ENCODE measurements around the gene GRM1. TPM values are rescaled to one million over a fixed set of nuclear protein-coding genes. Genes with fewer than 3 reads are reported as not detected.

The GRM1 gene
- total and polyA plus RNA-seq, 2 of the 4 experiments (the other 2 are of a cell fraction) = not detected

GRCh38 chr6:146169872-146170271, 141.0 kb downstream of the GRM1 start:
- H3K4me2 ChIP-seq (ENCODE audit: low read depth, low read length) = no peak overlapping the region
- H3K4me3 ChIP-seq (ENCODE audit: insufficient read depth, low read depth, low read length) = no peak overlapping the region
- no peak overlapping the region for H3K56ac ChIP-seq (ENCODE audit: extremely low read depth, insufficient read depth, low read length)
- H2BK120ac ChIP-seq (ENCODE audit: low read depth, low read length) = no peak overlapping the region
- H3K4me1 ChIP-seq (ENCODE audit: control insufficient read depth, insufficient read depth, low read length) = no peaks in the 10 kb centered on the region
- H4K8ac ChIP-seq (ENCODE audit: low read depth in 2 of 2, low read length in 2 of 2) = no peak overlapping the region
- no peak overlapping the region for H3K23ac ChIP-seq (ENCODE audit: low read depth, low read length)
- no peak overlapping the region for H2BK20ac ChIP-seq (ENCODE audit: low read depth, low read length)
- no peak overlapping the region for H2BK5ac ChIP-seq (ENCODE audit: low read depth, low read length, poor library complexity, severe bottlenecking)
- no peak overlapping the region for H3K27ac ChIP-seq (ENCODE audit: insufficient read depth, low read length)
- H3K18ac ChIP-seq (ENCODE audit: low read depth, low read length) = no peak overlapping the region
- DNase-seq (no peak), ATAC-seq (ENCODE audit: low read depth) (no peak)
- no peaks in the 10 kb centered on the region for H3K9me1 ChIP-seq (ENCODE audit: insufficient read depth, low read length)
- no peaks in the 10 kb centered on the region for H3K79me1 ChIP-seq (ENCODE audit: low read depth in 1 of 2, low read length in 2 of 2)
- no peaks in the 10 kb centered on the region for H3K36me3 ChIP-seq (ENCODE audit: control insufficient read depth, insufficient read depth, low read length)
- TF ChIP-seq, protein P1, sequence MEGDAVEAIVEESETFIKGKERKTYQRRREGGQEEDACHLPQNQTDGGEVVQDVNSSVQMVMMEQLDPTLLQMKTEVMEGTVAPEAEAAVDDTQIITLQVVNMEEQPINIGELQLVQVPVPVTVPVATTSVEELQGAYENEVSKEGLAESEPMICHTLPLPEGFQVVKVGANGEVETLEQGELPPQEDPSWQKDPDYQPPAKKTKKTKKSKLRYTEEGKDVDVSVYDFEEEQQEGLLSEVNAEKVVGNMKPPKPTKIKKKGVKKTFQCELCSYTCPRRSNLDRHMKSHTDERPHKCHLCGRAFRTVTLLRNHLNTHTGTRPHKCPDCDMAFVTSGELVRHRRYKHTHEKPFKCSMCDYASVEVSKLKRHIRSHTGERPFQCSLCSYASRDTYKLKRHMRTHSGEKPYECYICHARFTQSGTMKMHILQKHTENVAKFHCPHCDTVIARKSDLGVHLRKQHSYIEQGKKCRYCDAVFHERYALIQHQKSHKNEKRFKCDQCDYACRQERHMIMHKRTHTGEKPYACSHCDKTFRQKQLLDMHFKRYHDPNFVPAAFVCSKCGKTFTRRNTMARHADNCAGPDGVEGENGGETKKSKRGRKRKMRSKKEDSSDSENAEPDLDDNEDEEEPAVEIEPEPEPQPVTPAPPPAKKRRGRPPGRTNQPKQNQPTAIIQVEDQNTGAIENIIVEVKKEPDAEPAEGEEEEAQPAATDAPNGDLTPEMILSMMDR (conservative IDR thresholded peaks at IDR 0.05; ENCODE audit: low read depth, low read length) = no peak
- TF ChIP-seq FOS (IDR thresholded peaks at IDR 0.05; ENCODE audit: low read depth, low read length) (no peak), MAZ (IDR thresholded peaks at IDR 0.05; ENCODE audit: borderline replicate concordance, low read depth, low read length) (no peak), RFX5 (IDR thresholded peaks at IDR 0.05; ENCODE audit: low read depth, low read length) (no peak)
- H4K5ac ChIP-seq (ENCODE audit: low read depth, low read length) = no peak overlapping the region
- ChIA-PET POLR2A (ENCODE audit: unreplicated experiment) (no interaction called here), CTCF (no interaction called here)
- no peak overlapping the region for H3K9ac ChIP-seq (ENCODE audit: low read depth, low read length)
- BruUV-seq (replicated peaks) = no TSS peak
- H4K20me1 ChIP-seq (ENCODE audit: insufficient read depth, low read length) = no peaks in the 10 kb centered on the region
- no CpG with 5 or more reads among the region's 1 CpG for WGBS, 2 experiments (ENCODE audit: extremely low coverage in 2 of 2, insufficient read length in 1 of 2)
- H2AFZ ChIP-seq (replicated peaks; ENCODE audit: low read length, poor library complexity) = no peak overlapping the region
- no peak overlapping the region for H2AK9ac ChIP-seq (replicated peaks; ENCODE audit: low read depth, low read length, poor library complexity)
- no peak overlapping the region for H2BK15ac ChIP-seq (ENCODE audit: low read depth, low read length)
- peaks cover 4% of the 10 kb centered on the region for H3K9me3 ChIP-seq (ENCODE audit: control insufficient read depth, insufficient read depth, low read length)
- in situ Hi-C loops (cut with MboI; ENCODE audit: low sequenced_read_pairs) = no loop called here
- intact Hi-C loops (cut with micrococcal nuclease) = no loop called here
- no peaks in the 10 kb centered on the region for H3K27me3 ChIP-seq (ENCODE audit: control insufficient read depth, insufficient read depth, low read length)
- dilution Hi-C loops (cut with HindIII; ENCODE audit: low sequenced_read_pairs, unreplicated experiment) = no loop called here
- no peak overlapping the region for H3K4ac ChIP-seq (ENCODE audit: low read depth, low read length)
- no peak overlapping the region for H2AK5ac ChIP-seq (ENCODE audit: low read depth, low read length)
- H3K14ac ChIP-seq (replicated peaks; ENCODE audit: low read depth, low read length) = no peak overlapping the region
- H4K91ac ChIP-seq (ENCODE audit: insufficient read depth, low read depth, low read length) = no peak overlapping the region

All from IMR-90 (cell line).